GM11168 (cell line): ENCODE measurements around the gene FRK.
"Not testable (repeated sequence)": the region's sequence is repeated elsewhere in the genome, so short reads cannot be mapped to it uniquely, and the experiment has no call there.

Experiments used
- in situ Hi-C: fragments of 300-500 bp; cut with MboI; formaldehyde crosslinking; loops from one replicate; pipeline ENCODE4 v1.12.0; 2022; ENCODE audit warnings: low sequenced_read_pairs; ENCODE audit not compliant: unreplicated experiment

Gene FRK

GRCh38 chr6:115899730-115900282, 160.9 kb downstream of the FRK start:
- in situ Hi-C loops, result no loop called here

GRCh38 chr6:115898246-115898645, 162.4 kb downstream of the FRK start:
- in situ Hi-C loops, result no loop called here

- in situ Hi-C loops, result no loop called here
These were observed 164.1 kb downstream of the FRK start for GRCh38 chr6:115896538-115897129.

GRCh38 chr6:115894426-115894992, 166.2 kb downstream of the FRK start:
- in situ Hi-C loops, result no loop called here

- in situ Hi-C loops, result no loop called here
These were observed 168.9 kb downstream of the FRK start for GRCh38 chr6:115891750-115892149.

GRCh38 chr6:115891111-115891669, 169.5 kb downstream of the FRK start:
- in situ Hi-C loops, result no loop called here

GRCh38 chr6:115890238-115890637, 170.5 kb downstream of the FRK start:
- in situ Hi-C loops, result no loop called here

GRCh38 chr6:115888687-115889470, 171.8 kb downstream of the FRK start:
- in situ Hi-C loops, result not testable (repeated sequence)

- in situ Hi-C loops, result no loop called here
These were observed 172.8 kb downstream of the FRK start for GRCh38 chr6:115887891-115888290.

DNA sequence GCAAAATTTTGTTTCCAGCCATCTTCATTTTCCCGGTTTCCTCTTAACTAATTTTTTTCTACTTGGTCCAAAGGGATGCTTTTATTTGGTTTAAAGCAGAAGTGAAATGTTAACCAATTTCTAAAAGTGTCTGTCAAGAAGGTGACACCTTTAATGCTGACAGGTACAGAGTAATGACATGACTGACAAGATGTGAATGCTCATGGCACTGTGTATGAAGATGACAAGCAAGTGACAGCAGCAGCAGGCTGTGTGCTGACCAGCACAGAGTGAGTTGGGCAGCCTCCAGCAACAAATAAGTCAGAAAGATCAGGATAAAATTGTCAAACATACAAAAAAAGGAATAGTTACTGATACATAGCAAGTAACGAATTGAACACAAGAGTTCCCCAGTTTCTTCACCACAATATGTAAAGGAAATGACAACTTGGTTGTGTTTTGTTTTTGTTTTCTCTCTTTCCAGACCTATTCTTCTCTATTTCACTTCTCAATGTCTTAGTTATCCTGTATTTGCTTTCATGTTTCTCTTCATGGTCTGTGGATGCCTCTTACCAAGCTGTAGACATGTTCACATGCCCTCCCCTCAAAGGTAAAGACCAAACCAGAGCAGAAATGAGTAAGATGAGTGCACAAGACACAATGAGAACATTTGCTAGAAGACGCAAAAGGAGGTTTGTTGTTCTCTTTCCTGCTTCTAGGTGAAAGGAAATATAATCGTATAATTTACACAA, 174.9 kb downstream of the FRK start:
- in situ Hi-C loops, result no loop called here

DNA sequence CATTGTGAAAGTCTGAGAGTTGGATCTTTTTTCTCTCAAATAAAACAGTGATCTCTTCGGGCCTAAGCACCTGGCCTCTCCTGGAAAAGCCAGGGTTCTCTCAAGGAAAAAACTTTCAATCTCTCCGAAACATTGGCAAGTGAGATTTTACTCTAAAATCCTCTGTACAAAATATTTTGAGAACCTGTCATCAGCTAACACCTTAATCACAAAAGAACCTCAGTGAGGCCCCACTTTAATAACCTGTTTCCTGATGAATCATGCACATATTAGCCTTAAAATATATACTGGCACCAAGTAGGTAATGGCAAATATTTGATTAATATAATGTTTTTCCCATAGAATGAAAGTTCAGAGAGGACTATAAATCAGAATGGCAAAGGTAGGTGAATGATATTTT, 177.9 kb downstream of the FRK start:
- in situ Hi-C loops, result no loop called here

- in situ Hi-C loops, result no loop called here
These were observed 178.5 kb downstream of the FRK start for GRCh38 chr6:115882174-115882573.
